Measurements from ENCODE around the gene PKP4.

DNA sequence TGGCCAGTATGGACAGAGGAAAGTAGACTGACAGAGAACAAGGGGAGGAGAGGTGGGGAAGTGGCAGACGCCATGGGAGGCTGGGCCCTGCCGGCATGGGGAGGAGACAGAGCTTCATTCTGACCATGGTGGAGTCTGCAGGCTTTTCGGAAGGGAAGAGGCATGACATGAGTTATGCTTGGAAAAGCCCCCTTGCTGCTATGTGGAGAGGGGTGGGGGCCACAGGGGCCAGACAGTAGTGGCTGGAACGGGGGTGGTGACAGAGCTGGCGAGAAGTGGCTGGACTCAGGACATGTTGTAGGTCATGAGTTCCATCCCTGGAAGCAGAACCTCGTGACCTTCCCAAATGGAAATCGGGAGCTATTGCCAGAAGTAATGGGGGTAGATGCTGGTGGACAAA, 271.7 kb downstream of the PKP4 start:
- TF ChIP-seq, protein P1, sequence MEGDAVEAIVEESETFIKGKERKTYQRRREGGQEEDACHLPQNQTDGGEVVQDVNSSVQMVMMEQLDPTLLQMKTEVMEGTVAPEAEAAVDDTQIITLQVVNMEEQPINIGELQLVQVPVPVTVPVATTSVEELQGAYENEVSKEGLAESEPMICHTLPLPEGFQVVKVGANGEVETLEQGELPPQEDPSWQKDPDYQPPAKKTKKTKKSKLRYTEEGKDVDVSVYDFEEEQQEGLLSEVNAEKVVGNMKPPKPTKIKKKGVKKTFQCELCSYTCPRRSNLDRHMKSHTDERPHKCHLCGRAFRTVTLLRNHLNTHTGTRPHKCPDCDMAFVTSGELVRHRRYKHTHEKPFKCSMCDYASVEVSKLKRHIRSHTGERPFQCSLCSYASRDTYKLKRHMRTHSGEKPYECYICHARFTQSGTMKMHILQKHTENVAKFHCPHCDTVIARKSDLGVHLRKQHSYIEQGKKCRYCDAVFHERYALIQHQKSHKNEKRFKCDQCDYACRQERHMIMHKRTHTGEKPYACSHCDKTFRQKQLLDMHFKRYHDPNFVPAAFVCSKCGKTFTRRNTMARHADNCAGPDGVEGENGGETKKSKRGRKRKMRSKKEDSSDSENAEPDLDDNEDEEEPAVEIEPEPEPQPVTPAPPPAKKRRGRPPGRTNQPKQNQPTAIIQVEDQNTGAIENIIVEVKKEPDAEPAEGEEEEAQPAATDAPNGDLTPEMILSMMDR (IDR thresholded peaks at IDR 0.05; ENCODE audit: insufficient read depth, low read length, poor library complexity, severe bottlenecking) = no peak
- TF ChIP-seq EZH2phosphoT487 (conservative IDR thresholded peaks at IDR 0.05; ENCODE audit: low read length) = no peak
